Medulla oblongata (tissue), 1 donor: Measurements from ENCODE around the gene ZC2HC1B.
"Not testable (repeated sequence)": the region's sequence is repeated elsewhere in the genome, so short reads cannot be mapped to it uniquely, and the experiment has no call there.

Source experiments
- DNase-seq: peaks from one replicate; pipeline ENCODE4 v3.0.0-alpha.2; 2015; ENCODE audit errors: extremely low spot score

ZC2HC1B gene

DNA sequence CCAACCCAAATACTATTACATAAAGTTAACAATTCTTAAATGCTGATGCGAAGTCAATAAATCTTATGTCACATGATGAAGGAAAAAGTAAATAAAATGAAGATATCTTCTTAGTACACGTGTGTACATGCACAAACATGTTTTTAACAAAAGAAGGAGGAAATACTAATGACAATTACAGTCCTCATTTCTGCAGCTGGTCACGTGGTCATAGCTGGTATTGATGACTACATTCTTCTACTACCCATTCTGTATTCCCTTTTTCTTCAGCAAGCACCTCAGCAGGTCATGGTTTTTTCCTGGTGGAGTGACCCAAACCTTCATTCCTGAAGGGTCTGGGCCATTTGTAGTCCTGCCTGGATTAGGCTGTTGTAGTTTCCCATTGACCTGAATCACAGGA is 4.5 kb downstream of the ZC2HC1B start:
- DNase-seq = not testable (repeated sequence)

DNA sequence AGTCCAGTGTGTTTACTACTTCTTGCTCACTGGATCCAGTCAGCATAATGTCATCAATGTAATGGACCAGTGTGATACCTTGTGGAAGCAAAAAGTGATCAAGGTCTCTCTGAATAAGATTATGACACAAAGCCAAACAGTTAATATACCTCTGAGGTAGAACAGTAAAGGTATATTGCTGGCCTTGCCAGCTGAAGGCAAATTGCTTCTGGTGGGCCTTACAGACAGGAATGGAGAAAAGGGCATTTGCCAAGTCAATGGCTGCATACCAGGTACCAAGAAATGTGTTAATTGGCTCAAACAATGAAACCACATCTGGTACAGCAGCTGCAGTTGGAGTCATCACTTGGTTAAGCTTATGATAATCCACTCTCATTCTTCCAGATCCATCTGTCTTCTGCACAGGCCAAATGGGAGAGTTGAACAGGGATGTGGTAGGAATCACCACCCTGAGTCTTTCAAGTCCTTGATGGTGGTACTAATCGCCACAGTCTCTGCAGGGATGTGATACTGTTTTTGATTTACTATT is 7.0 kb downstream of the ZC2HC1B start:
- DNase-seq = not testable (repeated sequence)

DNA sequence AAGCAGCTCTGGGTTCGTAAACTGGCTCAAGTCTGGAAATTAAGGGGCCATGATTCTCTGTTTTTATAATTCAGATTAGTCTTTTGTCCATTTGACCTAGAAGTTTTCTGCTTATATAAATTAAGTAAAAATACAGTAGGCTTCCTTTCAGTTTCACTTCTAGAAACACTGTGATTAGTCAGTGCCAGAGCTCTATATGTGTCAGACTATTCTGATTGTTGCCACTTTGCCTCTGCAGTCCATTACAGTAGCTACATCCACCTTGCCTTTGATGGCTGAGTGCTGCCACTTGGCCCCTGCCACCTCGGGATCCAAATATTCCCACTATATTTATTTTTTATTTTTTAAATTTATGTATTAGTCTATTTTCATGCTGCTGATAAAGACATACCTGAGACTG is 7.9 kb downstream of the ZC2HC1B start:
- no peak for DNase-seq

DNA sequence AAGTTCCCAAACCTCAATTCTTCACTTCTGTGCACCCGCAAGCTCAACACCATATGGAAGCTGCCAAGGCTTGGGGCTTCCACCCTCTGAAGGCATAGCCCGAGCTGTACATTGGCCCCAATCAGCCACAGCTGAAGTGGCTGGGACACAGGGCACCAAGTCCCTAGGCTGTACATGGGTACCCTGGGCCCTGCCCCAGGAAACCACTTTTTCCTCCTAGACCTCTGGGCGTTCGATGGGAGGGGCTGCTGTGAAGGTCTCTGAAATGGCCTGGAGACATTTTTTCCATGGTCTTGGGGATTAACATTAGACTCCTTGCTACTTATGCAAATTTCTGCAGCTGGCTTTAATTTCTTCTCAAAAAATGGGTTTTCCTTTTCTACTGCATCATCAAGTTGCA is 9.3 kb downstream of the ZC2HC1B start:
- not testable (repeated sequence) for DNase-seq

DNA sequence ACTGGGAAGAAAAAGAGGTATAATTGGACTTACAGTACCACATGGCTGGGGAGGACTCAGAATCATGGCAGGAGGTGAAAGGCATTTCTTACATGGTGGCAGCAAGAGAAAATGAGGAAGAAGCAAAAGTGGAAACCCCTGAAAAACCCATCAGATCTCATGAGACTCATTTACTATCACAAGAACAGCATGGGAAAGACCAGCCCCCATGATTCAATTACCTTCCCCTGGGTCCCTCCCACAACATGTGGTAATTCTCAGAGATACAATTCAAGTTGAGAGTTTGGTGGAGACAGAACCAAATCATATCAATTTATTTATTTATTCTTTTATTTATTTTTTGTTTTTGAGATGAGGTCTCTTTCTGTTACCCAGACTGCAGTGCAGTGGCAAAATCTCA is 10.2 kb downstream of the ZC2HC1B start:
- not testable (repeated sequence) for DNase-seq

DNA sequence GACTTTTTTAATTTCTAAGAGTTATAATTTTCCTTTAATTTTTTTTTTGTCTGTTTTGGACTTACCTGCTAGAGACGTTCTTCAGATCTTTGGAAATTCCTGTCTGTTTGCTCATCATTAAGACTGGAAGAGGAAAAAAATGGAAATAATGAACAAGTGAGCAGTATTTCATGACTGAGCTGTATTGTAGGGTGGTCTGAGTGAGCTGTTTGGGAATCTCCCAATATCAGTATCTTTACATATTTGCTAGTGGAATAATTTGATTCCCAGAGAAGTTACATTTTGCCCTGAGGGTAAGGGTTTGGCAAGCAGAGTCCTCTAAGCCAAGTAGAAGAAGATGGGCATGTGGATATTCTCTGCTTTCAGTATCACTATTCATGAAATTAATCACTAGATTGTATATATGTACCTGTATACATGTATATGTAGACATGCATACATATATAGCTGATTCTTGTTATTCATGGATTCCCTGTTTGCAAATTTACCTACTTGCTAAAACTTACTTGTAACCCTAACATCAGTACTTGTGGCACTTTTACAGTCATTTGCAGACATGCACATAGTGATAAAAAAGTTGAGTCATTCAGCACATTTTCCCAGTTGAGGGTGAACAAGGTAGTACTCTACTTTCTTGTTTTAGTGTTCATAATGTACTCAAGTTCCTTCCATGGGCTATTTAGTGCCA is 13.5 kb downstream of the ZC2HC1B start:
- no peak for DNase-seq

DNA sequence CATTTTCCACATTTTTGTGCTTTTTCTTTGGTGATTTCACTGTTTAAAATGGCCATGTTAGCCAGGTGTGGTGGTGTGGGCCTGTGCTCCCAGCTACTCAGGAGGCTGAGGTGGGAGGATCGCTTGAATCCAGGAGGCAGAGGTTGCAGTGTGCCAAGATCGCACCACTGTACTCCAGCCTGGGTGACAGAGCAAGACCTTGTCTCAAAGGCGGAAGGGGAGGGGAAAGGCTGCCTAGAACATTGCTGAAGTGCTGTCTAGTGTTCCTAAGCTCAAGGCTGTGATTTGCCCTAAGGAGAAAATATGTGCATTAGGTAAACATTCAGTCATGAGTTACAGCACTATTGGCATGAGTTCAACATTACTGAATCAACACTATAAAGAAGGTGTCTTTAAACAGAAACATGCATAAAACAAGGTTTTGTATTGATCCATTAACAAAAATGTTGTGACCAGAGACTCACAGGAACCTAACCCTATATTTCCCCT is 14.0 kb downstream of the ZC2HC1B start:
- no peak for DNase-seq

DNA sequence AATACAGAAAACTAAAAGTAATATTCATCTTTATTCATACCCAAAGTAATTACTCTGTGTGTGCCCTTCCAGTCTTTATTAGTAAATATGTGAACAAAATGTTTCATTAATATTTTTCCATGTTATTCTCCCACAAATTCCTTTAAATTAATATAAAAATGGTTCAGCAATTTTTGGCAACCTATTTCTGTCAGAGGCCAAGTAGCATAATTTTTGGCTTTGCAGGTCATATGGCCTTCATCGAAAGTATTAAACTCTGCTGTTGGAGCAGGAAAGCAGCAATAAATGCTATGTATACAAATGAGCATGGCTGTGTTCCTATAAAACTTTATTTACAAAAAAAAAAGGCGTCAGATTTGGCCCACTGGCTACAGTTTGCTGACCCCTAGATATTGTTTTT is 16.1 kb downstream of the ZC2HC1B start:
- DNase-seq = no peak

DNA sequence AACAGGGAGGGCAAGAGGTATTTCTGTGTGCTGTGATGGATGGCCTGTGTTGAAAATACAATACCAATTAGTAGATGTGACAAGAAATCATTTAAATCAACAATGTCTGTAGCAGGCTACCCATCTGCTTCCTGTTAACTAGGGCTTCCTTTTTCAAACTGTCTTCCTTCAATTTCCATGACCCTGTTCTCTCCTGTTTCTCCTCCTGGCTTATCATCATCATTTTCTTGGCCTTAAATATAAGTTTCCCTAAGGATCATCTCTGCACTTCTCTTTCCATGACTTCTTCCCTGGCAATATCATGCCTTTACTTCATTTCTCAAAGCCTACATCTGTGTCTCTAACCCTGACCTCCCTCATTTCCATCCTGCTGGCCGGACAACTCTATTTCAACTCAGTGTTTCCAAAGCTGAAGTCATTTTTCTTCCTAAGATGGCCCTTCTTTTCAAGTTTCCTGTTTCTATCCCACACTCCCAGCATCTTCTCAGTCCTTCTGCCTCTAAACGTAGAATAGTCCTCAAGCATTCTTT is 18.2 kb downstream of the ZC2HC1B start:
- DNase-seq = no peak

DNA sequence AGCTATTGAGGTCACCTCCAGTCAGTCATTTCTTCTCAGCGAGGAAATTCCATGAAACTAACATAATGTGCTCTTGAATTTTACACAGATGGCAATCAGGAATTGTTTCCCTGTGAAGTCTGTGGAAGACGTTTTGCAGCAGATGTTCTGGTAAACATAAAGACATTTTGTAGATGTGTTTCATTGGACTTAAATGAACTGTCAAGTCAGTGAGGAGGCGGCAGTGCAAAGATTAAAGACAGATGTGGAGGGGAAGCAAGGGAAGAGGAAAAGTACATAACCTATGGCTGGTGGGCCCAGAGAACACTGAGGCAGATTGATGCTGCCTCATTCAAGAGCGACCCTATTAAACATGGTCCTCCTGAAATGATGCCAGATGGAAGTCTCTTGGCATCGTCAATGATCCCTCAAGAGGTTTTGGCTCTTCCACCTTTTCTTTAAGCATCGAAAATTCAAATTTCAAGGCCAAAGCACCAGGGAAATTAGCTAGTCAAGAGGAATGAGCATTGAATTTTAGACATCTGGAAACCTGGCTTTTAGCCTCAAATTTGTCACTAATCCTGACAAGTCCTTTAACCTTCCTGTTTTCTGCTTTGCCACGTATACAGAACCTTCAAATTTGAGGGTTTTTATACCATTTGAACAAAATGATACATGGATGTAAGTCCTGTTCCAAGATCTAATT is 20.1 kb downstream of the ZC2HC1B start:
- DNase-seq = no peak

DNA sequence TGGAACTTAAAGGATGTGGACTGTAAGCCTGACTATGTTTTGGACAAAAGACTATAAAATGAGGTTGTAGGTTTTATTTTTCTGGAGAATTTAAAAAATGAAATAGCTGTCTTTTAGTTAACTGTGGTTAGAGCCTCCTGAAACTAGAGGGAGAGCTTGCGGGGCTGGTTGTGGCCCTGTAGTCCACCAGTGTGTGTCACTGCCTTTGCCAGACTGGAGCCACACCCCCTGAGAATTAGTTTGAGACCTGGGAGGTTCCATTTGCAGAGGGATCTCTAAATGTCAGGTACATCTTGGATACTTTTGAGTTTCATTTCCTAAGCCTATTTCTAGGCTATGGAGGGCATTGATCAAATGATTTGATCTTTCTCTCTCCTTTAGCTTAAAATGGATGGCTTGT is 20.8 kb downstream of the ZC2HC1B start:
- DNase-seq = no peak

DNA sequence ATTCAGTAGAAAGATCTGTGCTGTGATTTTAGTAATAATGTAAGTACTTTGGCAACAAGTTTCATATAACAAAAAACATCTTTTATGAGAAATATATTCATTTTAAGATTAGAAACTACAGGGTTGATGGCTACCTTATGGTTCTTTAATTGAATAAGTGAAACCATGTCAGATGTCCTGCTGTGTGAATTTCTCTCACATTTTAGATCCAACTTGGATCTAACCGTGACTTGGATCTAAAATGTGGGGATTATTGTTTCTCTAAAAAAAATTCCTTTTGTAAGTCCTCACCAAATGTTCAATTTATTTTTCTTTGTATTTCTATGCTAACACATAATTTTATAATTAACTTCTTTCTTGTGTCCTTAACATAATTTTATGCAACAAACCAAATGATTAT is 30.4 kb downstream of the ZC2HC1B start:
- no peak for DNase-seq

DNA sequence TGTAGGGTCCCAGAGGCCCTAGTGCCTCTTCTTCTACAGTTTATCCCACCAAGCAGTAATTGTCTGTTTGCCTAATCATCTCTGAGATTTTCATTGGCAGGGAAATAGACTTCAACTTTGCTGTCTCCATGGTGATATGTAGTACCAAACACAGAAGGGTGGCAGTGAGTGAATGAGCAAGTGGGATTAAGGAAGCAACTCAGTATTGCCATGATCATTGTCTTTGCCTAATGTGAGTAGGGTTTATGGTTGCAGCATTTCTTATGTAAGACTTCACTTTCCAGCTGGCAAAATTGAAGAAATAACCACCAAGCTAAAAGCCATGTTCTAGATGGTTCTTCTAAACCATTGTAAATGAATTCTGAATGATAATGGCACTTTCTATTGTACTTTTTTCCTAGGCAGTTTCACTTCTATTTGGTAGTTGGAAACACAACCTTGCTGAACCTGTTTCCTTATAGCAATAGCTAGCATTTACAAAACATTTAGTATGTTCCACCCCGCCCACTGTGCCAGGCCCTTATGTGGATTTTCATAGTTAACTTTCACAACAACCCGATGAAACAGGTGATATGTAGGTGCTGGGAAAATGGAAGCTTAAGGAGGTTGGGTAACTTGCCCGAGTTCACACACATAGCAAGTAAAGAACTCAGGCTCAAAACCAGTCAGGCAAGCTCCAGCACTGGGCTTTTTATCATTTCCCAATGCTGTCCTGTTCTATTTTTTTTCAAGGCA is 32.0 kb downstream of the ZC2HC1B start:
- DNase-seq = no peak

DNA sequence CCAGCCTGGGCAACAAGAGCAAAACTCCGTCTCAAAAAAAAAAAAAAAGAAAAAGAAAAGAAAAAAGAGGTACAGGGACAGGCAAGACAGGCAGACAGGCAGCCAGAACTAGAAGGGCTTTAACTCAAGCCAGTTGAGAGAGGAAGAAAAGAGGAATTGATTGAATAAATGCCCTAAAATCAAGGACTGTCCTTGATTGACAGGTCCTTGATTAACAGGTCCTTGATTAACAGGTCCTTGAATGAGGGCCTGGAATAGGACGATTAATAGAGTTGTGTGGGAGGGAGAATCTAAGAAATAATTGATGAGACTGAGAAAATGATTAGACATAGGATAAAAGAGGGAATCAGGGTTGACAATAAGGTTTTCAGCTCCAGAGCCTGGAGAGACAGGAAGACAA is 36.1 kb downstream of the ZC2HC1B start:
- no peak for DNase-seq

DNA sequence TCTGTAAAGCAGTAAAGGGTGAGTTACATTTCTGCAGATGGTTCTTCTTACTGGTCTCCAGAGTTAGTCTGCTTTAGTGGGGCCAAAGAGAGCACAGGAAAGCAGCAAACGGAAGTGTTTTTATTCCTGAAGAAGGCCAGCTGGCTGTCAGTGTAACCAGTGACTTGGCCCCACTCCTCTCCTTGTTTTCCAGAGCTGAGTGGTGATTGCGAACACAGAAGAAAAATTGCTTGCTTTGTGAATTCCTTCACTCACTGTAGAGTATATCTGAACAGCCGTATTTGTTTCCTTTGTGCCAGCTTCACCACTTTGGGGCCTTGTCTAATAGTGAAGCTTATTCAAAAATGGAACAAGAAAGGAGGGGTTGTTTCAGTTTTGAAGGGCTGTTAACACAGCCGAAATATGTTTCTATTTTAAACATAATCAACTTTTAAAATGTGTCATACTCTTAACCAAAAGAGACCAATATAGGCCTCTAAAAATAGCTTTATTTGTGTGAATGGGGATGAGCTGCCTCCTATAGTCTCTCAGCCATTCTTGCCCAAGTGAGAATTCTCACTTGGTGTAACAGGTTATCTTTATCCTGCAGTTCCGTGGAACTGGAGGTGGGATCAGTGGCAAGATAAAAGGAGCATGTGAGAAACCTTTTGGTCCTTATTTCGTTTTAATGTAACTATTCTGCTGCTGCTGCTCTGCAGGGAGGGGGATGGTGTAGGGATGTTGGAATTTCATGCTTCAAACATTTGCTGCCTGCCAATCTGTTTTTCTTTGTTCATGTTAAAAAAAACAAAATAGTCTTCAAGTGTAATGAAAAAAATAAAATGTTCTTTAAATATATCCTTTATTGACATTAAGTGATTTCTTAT is 37.8 kb downstream of the ZC2HC1B start:
- peak; percentile 33 for DNase-seq

DNA sequence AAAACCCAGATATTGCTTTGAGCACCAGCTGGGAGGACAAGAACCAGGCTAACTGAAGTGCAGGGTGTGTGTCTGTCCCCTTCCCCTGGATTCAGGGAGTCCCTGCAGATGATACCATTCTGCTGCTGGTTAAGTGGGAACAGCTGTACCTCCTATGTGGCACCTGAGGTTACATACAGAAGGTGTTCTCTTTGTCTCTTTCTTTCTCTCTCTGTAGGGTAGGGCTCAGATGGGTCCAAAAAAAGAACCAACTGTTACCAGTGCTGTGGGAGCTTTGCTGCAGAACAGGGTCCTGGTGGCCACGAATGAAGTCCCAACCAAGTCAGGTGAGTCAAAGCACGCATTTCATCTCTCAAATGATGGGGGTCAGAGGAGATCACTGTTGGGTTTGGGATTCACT is 38.6 kb downstream of the ZC2HC1B start:
- no peak for DNase-seq

DNA sequence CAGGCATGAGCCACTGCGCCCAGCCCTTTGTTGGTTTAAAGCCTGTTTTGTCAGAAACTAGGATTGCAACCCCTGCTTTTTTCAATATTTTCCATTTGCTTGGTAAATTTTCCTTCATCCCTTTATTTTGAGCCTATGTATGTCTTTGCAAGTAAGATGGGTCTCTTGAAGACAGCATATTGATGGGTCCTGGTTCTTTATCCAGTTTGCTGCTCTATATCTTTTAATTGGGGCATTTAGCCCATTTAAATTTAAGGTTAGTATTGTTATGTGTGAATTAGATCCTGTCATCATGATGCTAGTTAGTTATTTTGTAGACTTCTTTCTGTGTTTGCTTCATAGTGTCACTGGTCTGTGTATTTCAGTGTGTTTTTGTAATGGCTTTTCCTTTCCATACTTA is 46.8 kb downstream of the ZC2HC1B start:
- DNase-seq = no peak

DNA sequence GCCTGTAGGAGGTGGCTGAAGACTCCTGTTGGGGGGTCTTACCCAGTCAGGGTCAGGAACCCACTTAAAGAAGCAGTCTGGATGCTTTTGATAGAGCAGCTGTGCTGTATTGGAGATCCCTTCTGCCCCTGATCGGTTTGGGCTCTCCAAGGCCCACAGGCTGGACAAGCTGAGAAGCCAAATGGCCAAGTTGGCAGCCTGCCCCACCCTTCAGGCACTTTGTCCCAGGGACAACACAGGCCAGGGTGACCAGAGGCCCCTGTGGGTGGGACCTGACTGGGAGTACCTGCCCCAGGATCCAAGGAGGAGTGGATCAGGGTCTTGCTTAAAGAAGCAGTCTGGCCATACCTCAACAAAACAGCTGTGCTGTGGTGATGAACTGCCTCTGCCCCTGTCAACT is 48.4 kb downstream of the ZC2HC1B start:
- no peak for DNase-seq

DNA sequence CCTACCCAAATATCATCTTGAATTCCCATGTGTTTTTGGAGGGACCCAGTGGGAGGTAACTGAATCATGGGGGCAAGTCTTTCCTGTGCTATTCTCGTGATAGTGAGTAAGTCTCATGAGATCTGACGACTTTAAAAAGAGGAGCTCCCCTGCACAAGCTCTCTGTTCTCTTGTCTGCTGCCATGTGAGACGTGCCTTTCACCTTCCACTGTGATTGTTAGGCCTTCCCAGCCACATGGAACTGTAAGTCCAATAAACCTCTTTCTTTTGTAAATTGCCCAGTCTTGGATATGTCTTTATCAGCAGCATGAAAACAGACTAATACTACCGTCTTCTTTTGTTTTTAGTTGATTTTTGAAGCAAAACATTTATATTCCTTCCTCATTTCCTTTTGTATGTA is 52.8 kb downstream of the ZC2HC1B start:
- DNase-seq = not testable (repeated sequence)

DNA sequence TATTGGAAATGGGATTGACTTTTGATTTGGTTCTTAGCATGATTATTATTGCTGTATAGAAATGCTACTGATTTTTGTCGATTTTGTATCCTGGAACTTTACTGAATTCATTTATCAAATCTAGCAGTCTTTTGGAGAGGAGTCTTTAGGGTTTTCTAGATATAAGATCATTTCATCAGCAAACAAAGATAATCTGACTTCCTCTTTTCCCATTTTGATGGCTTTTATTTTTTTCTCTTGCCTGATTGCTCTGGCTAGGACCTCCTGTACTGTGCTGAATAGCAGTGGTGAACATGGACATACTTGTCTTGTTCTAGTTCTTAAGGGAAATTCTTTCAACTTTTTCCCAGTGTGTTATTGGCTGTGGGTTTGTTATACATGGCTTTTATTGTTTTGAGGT is 64.6 kb downstream of the ZC2HC1B start:
- DNase-seq = no peak

DNA sequence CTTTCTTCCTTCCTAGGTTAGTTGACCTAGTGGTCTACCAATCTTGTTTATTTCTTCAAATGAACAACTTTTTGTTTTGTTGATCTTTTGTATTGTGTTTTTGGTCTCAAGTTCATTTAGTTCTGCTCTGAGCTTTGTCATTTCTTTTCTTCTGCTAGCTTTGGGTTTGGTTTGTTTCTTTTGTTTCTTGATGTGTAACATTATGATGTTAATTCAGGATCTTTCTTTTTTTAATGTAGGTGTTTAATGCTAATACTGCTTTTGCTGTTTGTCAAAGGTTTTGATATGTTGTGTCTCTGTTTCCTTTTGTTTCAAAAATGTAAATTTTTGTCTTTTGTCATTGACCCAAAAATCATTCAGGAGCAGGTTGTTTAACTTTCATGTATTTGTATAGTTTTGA is 65.7 kb downstream of the ZC2HC1B start:
- DNase-seq = no peak
